ENCODE results near the gene VSTM1.

Gene VSTM1

DNA sequence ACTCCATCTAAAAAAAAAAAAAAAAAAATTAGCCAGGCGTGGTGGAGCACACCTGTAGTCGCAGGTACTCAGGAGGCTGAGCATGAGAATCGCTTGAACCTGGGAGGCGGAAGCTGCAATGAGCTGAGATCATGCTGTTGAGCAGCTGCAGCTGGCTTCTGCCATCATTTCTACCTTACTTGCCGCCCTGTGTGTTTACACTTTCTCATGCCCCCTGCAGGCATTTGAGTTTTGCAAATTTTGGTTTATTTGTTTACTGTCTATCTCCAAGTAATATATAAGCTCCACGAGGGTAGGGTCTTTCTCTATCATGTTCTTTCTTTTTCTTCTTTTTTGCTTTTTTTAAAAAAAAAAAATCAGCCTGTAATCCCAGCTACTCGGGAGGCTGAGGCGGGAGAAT lies 54.3 kb downstream of the VSTM1 start:
- TF ChIP-seq, protein P1, sequence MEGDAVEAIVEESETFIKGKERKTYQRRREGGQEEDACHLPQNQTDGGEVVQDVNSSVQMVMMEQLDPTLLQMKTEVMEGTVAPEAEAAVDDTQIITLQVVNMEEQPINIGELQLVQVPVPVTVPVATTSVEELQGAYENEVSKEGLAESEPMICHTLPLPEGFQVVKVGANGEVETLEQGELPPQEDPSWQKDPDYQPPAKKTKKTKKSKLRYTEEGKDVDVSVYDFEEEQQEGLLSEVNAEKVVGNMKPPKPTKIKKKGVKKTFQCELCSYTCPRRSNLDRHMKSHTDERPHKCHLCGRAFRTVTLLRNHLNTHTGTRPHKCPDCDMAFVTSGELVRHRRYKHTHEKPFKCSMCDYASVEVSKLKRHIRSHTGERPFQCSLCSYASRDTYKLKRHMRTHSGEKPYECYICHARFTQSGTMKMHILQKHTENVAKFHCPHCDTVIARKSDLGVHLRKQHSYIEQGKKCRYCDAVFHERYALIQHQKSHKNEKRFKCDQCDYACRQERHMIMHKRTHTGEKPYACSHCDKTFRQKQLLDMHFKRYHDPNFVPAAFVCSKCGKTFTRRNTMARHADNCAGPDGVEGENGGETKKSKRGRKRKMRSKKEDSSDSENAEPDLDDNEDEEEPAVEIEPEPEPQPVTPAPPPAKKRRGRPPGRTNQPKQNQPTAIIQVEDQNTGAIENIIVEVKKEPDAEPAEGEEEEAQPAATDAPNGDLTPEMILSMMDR (IDR thresholded peaks at IDR 0.05; ENCODE audit: extremely low read depth, missing control alignments) = no peak
- DNase-seq (ENCODE audit: low spot score) = no peak

DNA sequence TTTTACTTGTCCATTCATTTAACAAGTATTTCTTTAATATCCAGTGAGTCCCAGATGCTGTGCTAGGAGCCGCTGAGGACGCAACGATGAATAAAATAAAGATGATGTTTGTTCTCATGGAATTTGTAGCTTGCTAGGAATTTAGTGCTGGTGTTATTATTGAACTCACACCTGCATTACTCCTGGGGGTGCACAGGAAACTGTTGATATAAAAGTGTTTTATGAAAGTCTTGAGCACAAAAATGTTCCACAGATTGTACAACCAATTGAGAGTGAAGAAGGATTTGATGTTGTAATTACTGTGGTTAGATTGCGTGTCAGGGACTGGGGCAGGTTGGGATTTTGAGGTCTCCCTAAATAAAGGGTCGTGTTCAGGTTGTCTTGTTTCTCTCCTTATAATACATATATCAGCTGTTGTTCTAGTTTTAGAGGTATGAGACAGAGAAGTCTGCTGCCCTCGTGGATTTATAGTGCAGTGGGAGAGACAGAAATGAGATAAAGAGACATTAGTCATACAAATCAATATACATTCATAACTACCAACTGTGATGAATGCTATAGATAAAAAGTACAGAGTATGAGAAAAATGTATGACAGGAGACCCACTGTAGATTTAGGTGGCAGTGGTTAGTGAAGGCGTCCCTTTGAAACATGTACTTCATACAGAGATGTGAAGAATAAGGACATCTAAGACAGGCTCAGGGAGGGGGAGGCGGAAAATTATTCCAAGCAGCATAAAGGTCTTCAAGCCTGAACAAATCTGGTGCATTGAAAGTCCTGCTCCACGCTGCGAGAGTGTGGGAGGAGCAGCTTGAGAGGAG lies 61.0 kb downstream of the VSTM1 start:
- DNase-seq (ENCODE audit: low spot score) = no peak
- TF ChIP-seq, protein P1 (IDR thresholded peaks at IDR 0.05; ENCODE audit: extremely low read depth, missing control alignments) = no peak

DNA sequence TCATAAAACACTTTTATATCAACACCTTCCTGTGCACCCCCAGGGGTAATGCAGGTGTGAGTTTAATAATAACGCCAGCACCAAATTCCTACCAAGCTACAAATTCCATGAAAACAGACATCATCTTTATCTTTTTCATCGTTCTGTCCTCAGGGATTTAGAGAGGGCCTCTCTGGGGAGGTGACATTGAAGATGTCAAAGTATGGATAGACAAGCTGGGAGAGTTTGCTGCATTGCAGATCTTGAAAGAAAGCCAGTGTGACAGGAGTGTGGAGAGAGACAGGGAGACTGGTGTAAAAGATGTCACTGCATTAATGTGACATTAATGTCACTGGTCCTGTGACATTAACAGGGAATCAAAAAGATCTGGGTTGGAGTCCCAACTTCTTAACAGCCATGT lies 62.2 kb downstream of the VSTM1 start:
- TF ChIP-seq, protein P1 (IDR thresholded peaks at IDR 0.05; ENCODE audit: extremely low read depth, missing control alignments) = no peak
- DNase-seq (ENCODE audit: low spot score) = no peak

DNA sequence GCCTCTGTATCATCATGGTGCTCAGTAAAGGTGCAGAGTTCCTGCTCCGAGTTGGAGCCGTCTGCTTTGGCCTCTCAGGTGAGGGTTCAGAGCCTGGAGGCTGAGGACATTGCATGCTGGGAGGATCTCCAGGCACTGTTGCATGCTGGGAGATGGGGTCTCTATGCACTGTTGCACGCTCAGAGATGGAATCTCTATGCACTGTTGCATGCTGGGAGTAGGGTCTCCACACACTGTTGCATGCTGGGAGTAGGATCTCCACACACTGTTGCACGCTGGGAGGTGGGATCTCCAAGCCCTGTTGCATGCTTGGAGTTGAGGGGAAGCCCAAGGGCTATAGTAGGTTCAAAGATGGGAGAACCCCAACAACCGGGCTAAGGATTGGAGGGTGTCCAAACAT lies 64.0 kb downstream of the VSTM1 start:
- DNase-seq (ENCODE audit: low spot score) = no peak
- TF ChIP-seq, protein P1 (IDR thresholded peaks at IDR 0.05; ENCODE audit: extremely low read depth, missing control alignments) = no peak

DNA sequence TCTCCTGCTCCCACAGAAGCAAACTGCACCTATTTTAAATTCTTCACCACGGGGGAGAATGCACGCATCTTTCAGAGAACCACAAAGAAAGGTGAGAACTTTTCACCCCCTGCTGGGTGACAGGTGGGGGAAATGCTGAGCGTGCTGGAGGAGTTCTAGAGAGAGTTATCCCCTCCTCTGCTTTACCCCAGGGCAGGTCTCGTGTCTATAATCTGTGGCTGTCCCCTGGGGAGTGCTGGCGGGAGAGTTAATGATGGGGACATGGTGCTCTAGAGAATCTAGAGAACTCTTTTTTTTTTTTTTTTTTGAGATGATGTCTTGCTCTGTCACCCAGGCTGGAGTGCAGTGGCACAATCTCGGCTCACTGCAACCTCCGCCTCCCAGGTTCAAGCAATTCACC lies 65.5 kb downstream of the VSTM1 start:
- TF ChIP-seq, protein P1 (IDR thresholded peaks at IDR 0.05; ENCODE audit: extremely low read depth, missing control alignments) = no peak
- no peak for DNase-seq (ENCODE audit: low spot score)

DNA sequence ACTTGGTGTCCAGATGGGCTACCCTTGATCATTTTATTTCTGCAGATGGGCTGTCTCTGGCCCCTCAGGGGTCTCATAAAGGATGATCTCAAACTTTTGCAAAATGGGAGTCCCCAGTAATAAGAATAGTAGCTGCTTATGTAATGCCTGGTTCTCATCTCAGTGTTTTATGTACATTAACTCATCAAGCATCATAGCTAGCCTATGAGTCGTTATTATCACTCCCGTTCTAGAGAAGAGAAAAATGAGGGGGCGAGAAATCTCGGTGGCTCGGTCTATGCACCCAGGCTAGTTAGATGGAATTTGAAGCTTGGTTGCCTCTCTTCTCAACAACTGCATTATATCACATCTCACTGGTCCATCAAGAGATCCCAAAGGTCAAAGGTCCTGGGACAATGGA lies 68.9 kb downstream of the VSTM1 start:
- DNase-seq (ENCODE audit: low spot score) = no peak
- TF ChIP-seq, protein P1 (IDR thresholded peaks at IDR 0.05; ENCODE audit: extremely low read depth, missing control alignments) = no peak

DNA sequence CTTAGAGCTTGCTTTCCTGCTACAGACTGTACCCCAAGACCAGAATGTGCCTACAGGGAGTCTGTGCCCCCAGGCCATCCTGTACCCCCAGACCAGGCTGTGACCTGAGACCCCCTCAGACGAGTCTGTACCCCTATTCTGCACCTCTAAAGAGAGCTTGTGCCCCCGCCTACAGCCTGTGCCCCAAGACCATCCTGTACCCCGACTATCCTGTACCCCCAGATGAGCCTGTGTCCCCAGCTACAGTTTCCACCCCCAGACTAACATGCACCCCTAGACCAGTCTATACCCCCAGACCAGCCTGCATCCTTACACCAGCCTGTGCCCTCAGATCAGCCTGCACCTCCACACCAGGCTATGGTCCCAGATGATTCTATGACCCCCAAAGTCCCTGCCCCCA lies 70.2 kb downstream of the VSTM1 start:
- TF ChIP-seq, protein P1 (IDR thresholded peaks at IDR 0.05; ENCODE audit: extremely low read depth, missing control alignments) = no peak
- DNase-seq (ENCODE audit: low spot score) = no peak
